ENCODE data around the gene AVPR2.

The AVPR2 gene

DNA sequence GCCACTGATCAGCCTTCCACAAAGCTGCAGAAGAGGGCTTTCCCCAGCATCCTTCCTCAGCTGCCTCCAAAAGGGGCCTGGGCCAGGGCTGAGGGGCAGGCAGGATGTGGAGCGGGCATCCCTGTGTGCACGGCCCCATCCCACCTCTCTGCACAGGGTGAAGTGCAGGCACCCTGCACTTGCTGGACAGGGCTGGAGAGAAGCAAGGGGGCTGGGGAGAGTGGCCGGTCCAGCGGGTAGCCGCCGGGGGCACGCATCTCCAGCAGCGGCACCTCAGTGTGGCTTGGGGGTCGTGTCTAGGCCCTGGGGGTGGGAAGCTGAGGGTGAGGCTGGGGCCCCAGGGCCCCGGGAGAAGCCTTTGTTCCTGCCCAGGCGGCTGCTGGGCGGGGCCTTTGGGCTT, 3.0 kb downstream of the AVPR2 start:
- Histone ChIP-seq H3K36me3 (ENCODE audit: insufficient read depth, low read length) (no peaks in the 10 kb centered on the region; the same call in 1 of the 2 replicates), H3K4me1 (ENCODE audit: insufficient read depth, low read length) (peaks cover 22% of the 10 kb centered on the region; the same call in 1 of the 2 replicates), H3K9ac (ENCODE audit: low read depth, low read length) (no peak overlapping the region), H3K9me3 (ENCODE audit: control insufficient read depth, insufficient read depth, low read length) (no peaks in the 10 kb centered on the region)

DNA sequence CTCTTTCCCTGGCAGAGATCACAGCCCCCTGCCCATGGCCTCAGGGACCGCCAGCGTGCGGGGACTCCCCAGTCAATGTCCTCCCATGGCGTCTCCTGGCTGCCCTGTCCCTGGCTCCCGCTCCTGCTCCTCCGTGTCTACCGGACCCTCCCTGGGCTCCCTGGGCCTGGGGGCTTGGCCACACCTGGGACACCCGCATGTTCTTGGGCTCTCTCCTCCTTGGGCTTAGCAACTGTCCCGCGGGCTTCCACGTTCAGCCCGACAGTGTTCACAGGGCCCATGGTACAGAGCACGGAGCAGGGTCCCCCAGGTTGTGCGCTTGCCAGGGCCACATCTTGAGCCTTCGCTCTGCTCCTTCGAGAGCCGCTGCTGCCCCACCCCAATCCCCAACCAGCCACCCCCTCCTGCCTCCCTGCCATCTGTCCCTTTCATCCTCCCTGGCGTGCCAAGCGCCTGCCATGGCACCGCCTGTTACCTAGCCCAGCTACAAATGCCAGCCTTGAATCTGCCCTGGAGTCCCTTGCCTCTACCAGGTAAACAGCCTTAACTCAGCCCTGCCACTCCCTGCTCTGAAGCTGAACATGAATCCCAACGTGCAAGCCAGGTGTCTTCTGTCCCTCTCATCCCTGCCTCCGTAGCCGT, 3.9 kb downstream of the AVPR2 start:
- H3K4me1 ChIP-seq (ENCODE audit: insufficient read depth, low read length) = peaks cover 15% of the 10 kb centered on the region; the same call in 1 of the 2 replicates
- no peak overlapping the region for H3K9ac ChIP-seq (ENCODE audit: low read depth, low read length)
- no peaks in the 10 kb centered on the region for H3K9me3 ChIP-seq (ENCODE audit: control insufficient read depth, insufficient read depth, low read length)
- H3K36me3 ChIP-seq (ENCODE audit: insufficient read depth, low read length) = no peaks in the 10 kb centered on the region; the same call in 1 of the 2 replicates

DNA sequence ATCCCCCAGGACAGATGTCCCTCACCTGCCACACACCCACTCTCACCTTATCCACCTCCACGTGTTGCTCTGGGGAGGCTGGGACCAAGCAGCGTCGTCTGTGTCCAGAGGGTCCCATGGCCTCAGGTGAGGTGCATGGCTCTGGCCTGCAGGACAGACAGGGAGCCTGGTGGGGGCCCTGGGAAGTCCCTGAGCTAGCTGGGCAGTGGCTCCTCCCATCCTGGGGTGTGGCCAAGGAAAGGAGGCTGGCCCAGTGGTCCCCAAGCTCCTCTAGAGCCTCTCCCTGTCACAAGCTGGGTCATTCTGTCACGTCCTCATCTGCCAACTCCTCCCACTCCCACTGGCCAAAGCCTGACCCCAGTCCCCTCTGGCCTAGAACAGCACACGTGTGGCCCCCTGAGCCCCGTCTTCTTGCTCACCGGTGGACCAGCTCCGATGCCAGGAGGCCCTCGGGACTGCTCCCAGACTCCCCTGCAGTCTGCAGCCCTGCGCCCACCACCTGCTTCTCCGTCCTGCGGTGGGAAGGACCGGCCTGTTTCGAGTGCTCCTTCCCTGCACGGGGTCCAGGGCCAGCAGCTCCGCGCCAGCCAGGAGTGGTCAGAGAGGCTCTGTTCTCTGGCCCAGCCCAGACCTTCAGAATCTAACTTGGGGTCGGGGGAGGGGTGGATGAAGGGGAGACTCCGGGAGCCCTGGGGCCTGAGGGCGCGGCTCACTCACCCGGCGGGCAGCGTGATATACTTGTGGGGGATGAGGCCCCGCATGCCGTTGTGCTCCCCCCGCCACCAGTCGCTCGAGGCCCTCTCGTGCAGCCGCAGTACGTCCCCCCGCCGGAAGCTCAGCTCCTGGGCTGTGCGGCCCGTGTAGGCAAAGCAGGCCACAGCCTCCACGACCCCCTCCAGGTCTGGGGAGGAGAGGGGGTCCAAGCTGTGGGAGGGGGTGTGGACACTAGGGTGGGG, 4.8 kb downstream of the AVPR2 start:
- no peaks in the 10 kb centered on the region for H3K9me3 ChIP-seq (ENCODE audit: control insufficient read depth, insufficient read depth, low read length)

DNA sequence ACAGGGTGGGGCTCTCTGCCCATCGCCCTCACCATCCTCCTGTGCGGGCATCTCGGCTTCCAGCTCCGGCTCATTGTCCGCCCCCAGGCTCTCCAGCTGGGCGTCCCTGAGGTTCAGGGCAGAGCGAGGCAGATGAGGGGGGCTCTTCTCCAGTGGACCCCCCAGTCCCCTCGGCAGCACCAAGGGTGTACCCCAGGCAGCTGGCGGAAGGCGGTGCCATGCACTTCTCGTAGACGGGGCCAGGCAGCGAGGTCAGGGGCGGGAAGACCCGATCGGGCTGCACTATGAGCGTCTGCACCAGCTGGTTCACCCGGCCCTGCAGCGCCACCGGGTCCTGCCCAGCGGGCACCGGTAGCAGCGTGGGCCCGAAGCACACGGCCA, 5.5 kb downstream of the AVPR2 start:
- no peaks in the 10 kb centered on the region for H3K9me3 ChIP-seq (ENCODE audit: control insufficient read depth, insufficient read depth, low read length)
- no peak overlapping the region for H3K9ac ChIP-seq (ENCODE audit: low read depth, low read length)
- peaks cover 7% of the 10 kb centered on the region; the same call in 1 of the 2 replicates for H3K4me1 ChIP-seq (ENCODE audit: insufficient read depth, low read length)
- no peaks in the 10 kb centered on the region; the same call in 1 of the 2 replicates for H3K36me3 ChIP-seq (ENCODE audit: insufficient read depth, low read length)

More for the DNA sequence above, 4.8 kb downstream of the AVPR2 start:
- Histone ChIP-seq H3K4me1 (ENCODE audit: insufficient read depth, low read length) (peaks cover 8% of the 10 kb centered on the region; the same call in 1 of the 2 replicates), H3K36me3 (ENCODE audit: insufficient read depth, low read length) (no peaks in the 10 kb centered on the region; the same call in 1 of the 2 replicates), H3K9ac (ENCODE audit: low read depth, low read length) (no peak overlapping the region; the same call in 1 of the 2 replicates)

DNA sequence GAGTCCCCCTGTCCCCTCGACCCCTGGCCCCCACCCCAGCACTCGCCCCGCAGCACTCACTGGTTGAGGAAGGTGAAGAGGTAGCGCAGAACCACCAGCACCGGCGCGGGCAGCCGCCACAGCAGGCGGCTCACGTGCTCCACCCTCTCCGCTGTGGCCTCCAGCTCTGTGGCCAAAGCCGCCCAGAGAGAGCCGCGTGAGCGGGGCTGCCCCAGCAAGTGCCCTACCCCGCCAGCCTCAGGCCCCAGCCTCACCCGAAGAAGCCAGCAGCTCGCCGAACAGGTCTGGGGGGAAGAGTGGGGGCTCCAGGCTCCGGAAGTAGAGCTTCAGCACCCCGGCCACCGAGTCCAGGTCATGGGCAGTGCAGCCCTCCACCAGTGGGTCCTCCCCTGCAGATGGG, 6.0 kb downstream of the AVPR2 start:
- Histone ChIP-seq H3K9me3 (ENCODE audit: control insufficient read depth, insufficient read depth, low read length) (no peaks in the 10 kb centered on the region), H3K4me1 (ENCODE audit: insufficient read depth, low read length) (peaks cover 7% of the 10 kb centered on the region; the same call in 1 of the 2 replicates), H3K9ac (ENCODE audit: low read depth, low read length) (no peak overlapping the region), H3K36me3 (ENCODE audit: insufficient read depth, low read length) (no peaks in the 10 kb centered on the region; the same call in 1 of the 2 replicates)

DNA sequence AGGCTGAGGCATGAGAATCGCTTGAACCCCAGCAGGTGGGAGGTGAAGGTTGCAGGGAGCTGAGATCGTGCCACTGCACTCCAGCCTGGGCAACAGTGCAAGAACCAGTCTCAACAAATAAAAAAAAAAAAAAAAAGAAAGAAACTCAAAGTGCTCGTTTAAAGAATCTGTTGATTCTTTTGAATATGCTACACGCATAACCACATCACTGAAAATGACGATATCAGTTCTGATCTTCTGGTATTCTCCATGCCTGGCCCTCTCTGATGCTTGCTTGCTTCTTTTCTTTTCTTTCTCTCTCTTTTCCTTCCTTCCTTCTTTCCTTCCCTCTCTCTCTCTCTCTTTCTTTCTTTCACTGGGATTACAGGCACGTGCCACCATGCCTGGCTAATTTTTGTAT, 7.3 kb downstream of the AVPR2 start:
- H3K9ac ChIP-seq (ENCODE audit: low read depth, low read length) = no peak overlapping the region
- H3K9me3 ChIP-seq (ENCODE audit: control insufficient read depth, insufficient read depth, low read length) = no peaks in the 10 kb centered on the region
- peaks cover 7% of the 10 kb centered on the region; the same call in 1 of the 2 replicates for H3K4me1 ChIP-seq (ENCODE audit: insufficient read depth, low read length)
- no peaks in the 10 kb centered on the region; the same call in 1 of the 2 replicates for H3K36me3 ChIP-seq (ENCODE audit: insufficient read depth, low read length)

DNA sequence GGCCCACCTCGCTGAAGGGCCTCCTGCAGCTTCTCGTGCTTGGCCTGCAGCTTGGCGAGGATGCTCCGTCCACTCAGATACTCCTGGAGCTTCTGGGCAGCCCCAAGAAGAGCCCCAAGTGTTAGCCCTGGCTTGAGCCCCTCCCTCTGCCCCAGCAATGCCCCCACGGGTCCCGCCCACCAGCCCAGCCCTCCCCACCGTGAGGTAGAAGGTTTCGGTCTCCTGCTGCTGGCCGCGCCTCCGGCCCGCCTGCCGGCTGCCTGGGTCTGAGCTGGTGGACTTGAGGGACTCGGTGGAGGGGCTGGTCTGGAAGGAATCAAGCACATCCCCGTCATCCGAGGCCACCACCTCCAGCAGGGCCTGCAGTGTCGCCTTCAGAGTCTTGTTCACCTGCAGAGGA, 8.7 kb downstream of the AVPR2 start:
- H3K9ac ChIP-seq (ENCODE audit: low read depth, low read length) = no peak overlapping the region
- H3K9me3 ChIP-seq (ENCODE audit: control insufficient read depth, insufficient read depth, low read length) = no peaks in the 10 kb centered on the region
- peaks cover 7% of the 10 kb centered on the region; the same call in 1 of the 2 replicates for H3K4me1 ChIP-seq (ENCODE audit: insufficient read depth, low read length)
- no peaks in the 10 kb centered on the region; the same call in 1 of the 2 replicates for H3K36me3 ChIP-seq (ENCODE audit: insufficient read depth, low read length)

DNA sequence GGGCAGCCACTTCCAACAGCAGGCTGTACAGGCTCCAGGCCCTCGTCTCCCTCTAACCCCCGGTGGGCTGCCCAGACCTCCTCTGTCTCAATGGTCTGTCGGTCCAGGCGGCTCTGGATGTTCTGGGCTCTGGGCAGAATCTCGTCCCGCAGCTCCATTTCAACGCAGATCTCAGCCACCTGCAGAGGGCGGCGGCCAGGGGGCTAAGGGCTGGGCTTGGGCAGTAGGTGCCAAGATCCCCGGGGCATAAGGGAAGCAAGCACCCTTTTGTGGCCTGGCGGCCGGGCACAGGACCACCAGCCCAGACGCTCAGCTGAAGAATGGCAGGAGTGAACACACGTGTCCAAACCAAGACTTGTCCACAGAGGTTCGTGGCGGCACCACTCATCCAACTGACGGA, 9.2 kb downstream of the AVPR2 start:
- no peaks in the 10 kb centered on the region; the same call in 1 of the 2 replicates for H3K36me3 ChIP-seq (ENCODE audit: insufficient read depth, low read length)
- no peaks in the 10 kb centered on the region for H3K9me3 ChIP-seq (ENCODE audit: control insufficient read depth, insufficient read depth, low read length)
- H3K4me1 ChIP-seq (ENCODE audit: insufficient read depth, low read length) = peaks cover 7% of the 10 kb centered on the region; the same call in 1 of the 2 replicates
- H3K9ac ChIP-seq (ENCODE audit: low read depth, low read length) = no peak overlapping the region

DNA sequence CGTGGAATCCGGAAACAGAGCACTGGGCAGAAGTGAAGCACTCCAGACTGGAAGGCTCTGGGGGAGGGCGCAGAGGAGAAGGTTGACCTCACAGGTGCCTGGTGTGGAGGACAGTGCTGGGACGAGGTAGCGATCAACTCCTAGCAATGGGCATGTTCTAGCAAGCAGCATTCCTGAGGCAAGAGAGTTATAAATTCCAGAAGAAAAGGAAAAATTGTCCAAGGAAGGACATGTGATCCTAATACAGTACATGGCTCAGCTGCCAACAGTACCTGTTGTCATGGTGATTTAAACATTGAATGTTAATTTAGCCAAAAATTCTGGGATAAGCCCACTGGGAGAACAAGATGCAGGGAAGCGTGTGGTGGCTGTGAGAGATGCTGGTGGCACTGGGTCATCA, 13.4 kb downstream of the AVPR2 start:
- Histone ChIP-seq H3K9me3 (ENCODE audit: control insufficient read depth, insufficient read depth, low read length) (no peaks in the 10 kb centered on the region), H3K36me3 (ENCODE audit: insufficient read depth, low read length) (peaks cover 2% of the 10 kb centered on the region; the same call in 1 of the 2 replicates), H3K9ac (ENCODE audit: low read depth, low read length) (no peak overlapping the region), H3K4me1 (ENCODE audit: insufficient read depth, low read length) (no peaks in the 10 kb centered on the region)

DNA sequence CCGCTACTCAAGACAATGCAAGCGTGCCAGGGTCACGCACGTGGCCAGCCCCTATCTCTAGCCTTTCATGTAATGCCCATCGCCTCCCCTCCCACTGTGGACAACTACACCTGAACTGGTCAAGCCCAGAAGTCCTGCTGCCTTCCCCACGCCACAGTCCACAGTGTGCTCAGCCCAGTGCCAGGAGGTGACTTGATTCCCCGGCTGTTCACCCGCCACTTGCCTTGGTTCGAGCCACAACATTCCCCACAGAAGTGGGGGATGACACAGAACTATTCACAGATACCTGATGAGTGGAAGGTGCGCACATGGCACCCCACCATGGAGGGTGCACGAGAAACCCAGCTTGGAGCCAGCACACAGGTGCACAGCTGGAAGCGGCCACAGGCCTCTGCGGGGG, 14.8 kb downstream of the AVPR2 start:
- Histone ChIP-seq H3K9me3 (ENCODE audit: control insufficient read depth, insufficient read depth, low read length) (no peaks in the 10 kb centered on the region), H3K4me1 (ENCODE audit: insufficient read depth, low read length) (peaks cover 2% of the 10 kb centered on the region; the same call in 1 of the 2 replicates), H3K36me3 (ENCODE audit: insufficient read depth, low read length) (peaks cover 2% of the 10 kb centered on the region; the same call in 1 of the 2 replicates), H3K9ac (ENCODE audit: low read depth, low read length) (no peak overlapping the region)

DNA sequence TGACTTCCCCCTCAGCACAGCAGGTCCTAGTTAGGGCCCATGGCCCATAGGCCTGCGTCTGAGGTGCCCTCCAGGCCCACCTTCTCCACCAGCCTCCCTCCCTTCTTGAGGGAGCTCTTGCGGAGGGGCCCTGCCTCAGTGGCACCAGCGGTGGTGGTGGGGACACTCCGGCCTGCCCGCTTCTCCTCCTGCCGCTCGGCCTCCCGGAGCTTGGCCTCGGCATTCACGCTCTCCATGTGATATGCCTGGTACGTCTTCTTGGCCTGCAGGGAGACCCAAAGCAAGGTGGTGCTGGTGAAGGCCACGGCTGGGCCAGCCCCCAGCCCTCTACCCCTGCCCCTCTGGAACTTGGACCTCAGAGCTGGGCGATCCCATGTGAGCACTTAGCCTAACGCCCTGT, 16.1 kb downstream of the AVPR2 start:
- H3K4me1 ChIP-seq (ENCODE audit: insufficient read depth, low read length) = peaks cover 14% of the 10 kb centered on the region
- no peaks in the 10 kb centered on the region for H3K9me3 ChIP-seq (ENCODE audit: control insufficient read depth, insufficient read depth, low read length)
- no peak overlapping the region for H3K9ac ChIP-seq (ENCODE audit: low read depth, low read length)
- peaks cover 2% of the 10 kb centered on the region; the same call in 1 of the 2 replicates for H3K36me3 ChIP-seq (ENCODE audit: insufficient read depth, low read length)

DNA sequence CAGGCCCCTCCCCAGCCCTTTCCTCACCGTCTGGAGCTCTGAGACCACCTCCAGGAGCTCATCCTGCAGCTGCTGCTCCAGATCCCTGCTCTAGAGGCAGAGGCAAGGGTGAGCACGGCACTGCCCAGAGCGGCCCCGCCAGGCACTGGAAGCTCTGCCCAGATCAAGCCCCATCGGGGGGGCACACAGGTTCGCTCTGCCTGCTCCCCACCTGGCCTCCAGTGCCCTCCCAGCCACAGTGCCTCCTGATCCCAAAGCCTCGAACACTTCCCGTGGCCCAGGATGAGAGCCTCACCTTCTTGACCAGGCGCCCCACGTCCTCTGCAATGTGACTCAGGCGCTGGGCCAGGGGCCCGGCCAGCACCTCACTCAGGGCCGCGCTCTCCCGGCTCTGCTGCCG, 16.6 kb downstream of the AVPR2 start:
- Histone ChIP-seq H3K9me3 (ENCODE audit: control insufficient read depth, insufficient read depth, low read length) (no peaks in the 10 kb centered on the region), H3K9ac (ENCODE audit: low read depth, low read length) (no peak overlapping the region), H3K4me1 (ENCODE audit: insufficient read depth, low read length) (peaks cover 14% of the 10 kb centered on the region), H3K36me3 (ENCODE audit: insufficient read depth, low read length) (peaks cover 2% of the 10 kb centered on the region; the same call in 1 of the 2 replicates)

DNA sequence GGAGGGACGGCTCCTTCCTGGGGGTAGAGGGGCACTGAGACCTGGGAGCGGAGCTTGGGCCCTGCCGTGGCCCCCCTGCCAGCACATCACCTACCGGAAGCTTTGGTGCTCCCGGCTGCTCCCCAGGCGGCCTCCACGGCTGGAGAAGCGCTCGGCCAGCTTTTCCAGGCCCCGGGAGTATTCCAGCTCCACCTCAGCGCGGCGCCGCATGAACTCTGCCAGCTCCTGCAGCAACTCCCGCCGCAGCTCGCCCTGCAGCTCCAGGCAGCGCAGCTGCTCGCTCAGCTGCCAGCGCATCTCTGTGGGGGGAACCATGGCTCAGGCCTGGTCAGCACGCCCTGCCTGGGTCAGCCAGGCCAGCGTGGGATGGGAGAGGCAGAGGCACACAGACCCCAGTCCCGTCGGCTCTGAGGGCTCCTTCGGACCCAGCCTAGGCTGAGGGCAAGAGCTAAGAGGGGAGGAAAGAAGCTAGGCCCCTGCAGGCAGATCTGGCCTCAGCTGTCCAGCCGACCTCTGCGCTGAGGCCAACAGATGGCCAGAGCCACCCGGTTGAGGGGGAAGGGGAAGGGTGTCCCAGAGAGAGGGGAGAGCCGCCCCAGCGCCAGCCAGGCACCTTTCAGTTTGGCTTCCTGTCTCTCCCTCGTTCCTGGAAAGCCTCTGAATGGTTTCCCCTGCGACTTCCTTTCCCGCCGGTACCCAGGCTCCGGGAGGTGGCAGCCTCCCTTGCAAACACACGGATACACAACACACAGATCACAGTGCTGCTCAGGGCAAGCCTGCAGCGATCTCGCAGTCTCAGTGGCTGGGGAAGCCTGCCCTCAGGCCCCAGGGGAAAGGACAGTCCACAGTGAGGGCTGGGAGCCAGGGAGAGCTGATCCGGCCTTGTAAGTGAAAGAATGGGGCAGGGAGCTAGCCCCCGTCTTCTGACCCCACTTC, 17.3 kb downstream of the AVPR2 start:
- Histone ChIP-seq H3K9me3 (ENCODE audit: control insufficient read depth, insufficient read depth, low read length) (no peaks in the 10 kb centered on the region), H3K9ac (ENCODE audit: low read depth, low read length) (no peak overlapping the region), H3K4me1 (ENCODE audit: insufficient read depth, low read length) (peaks cover 14% of the 10 kb centered on the region), H3K36me3 (ENCODE audit: insufficient read depth, low read length) (peaks cover 2% of the 10 kb centered on the region; the same call in 1 of the 2 replicates)
